GM18508 (cell line): Measurements from ENCODE around the gene ECI2.
"Not testable (repeated sequence)": the region's sequence is repeated elsewhere in the genome, so short reads cannot be mapped to it uniquely, and the experiment has no call there.

Experiments
- ATAC-seq: cut with Tn5 transposase; IDR thresholded peaks from one replicate; pipeline ENCODE4 v1.9.1; 2021; ENCODE audit warnings: moderate number of reproducible peaks; ENCODE audit not compliant: insufficient read depth, unreplicated experiment

ECI2 gene

DNA sequence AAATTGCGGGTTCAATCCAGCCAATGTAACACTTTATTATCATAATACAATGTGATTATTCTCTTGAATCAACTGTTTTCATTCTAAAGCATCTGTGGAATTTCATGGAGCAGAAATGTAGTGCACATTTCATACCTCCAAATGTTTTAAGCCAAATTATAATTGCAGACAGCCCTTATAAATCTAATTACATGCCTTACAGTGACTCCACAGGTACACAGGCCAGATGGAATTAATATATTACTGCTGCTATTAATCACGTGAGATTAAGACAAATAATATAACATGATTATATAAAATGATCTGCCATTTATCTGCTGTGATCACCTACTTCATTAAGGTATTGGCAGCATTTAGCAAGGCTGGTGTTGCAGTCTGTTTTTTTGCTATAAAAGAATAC lies 9.7 kb upstream of the ECI2 start:
- ATAC-seq: no peak

DNA sequence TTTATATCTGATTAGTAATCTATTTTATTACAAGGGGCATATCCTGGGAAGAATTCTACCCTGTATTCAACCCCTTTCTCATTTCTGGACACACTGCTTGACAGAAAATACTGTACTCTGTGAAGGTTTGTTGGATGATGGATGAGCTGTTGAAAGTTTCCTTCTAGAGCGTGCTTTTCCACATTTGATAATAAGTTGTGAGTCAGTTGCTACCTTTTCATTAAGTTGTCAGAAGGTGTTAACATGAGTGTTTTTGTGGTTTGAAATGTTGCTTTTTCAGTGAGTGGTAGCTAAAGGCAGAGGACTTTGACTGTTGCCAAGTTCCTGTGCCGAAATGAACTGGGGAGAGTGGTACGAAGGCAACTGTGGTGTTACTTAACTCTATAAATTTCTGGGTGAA lies 3.9 kb upstream of the ECI2 start:
- ATAC-seq: no peak

DNA sequence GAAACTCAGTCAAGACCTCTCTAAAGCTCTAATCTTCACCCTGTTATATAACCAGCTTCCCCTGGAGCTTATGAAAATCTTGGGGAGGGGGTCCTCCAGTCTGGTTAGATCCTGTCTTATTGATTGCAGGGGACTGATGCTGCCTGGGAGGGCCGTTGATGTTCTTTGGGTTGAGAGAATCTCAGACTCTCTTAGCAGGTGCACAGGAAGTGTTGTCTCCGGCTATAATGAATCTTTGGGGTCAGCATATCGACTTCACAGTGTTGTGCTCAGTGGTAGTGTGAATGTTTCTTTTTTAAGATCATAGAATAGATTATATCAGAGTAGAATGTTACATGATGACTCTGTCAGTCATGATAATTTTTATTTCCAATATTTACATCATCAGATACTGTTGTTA lies 2.8 kb upstream of the ECI2 start:
- no peak for ATAC-seq

DNA sequence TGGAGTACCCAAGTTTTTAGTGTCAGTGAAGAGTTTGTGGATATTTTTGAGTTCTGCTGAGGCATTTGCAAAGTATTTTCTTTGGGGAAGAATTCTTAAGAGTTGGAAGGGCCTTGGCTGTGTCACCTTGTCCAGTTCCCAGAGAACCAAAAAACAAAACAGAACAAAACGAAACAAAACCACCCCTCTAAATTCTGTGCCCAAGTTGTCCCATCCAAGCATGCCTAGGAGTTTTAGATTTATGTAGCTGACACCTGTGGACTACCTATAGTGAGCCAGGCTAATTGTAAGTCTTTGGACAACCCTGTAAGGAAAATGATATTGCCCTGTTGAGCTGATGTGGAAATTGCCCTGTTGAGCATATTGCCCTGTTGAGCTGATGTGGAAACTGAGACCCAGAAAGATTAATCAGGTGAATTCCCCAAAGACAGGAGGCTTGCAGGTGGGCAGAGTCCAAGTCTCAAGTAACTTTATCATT lies 1.0 kb upstream of the ECI2 start:
- ATAC-seq: no peak

GRCh38 chr6:4135665-4136353 lies 434 bp upstream of the ECI2 start:
- no peak for ATAC-seq

GRCh38 chr6:4133941-4134838 lies 1.2 kb downstream of the ECI2 start:
- no peak for ATAC-seq

DNA sequence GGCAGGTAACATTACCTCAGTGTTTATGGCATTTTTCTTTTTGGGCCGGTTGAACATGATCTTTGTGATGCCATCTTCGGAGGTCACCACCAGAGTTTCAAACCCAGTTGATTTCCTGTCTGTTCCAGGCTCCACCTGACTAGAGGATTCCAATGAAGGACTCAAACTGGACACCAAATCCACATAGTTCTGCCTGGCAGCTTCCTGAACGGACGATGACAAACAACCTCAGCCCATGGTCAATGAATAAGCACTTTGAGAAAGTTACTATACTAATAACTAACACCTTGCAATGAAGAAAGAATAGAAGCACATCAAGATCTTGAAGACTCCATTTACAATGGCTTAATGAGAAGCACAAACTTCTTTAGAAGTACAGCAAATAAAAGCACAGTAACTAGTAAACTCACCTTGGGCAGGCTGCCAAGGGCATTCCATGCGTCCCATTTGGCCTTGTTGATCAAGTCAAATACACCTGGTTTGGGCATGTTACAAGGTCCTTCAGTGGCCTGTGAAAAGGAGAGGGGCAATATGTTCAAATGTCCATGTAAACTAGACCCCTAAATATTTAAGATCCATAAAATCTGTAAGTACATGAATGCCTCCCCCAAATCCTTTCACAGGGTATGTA lies 4.9 kb downstream of the ECI2 start:
- ATAC-seq: no peak

DNA sequence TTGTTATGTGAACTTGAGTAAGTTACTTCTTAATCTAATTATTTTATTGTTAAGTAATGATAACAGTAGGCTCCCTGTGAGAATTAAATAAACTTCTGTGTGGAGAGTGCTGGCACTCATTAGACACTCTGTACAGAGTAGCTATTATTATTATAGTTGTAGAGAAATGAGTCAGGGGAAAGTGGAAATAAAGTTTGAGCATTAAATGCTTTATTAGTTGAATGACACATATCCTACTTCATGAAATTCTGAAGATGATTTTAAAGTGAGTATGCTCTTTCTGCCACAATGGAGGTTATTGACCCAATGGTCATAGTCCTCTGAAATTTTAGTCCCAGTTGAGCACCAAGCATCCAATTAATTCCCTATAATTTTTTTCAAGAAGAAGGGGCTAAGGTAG lies 5.9 kb downstream of the ECI2 start:
- ATAC-seq: no peak

- ATAC-seq: no peak
Measured at GRCh38 chr6:4128748-4129147, 6.6 kb downstream of the ECI2 start.

DNA sequence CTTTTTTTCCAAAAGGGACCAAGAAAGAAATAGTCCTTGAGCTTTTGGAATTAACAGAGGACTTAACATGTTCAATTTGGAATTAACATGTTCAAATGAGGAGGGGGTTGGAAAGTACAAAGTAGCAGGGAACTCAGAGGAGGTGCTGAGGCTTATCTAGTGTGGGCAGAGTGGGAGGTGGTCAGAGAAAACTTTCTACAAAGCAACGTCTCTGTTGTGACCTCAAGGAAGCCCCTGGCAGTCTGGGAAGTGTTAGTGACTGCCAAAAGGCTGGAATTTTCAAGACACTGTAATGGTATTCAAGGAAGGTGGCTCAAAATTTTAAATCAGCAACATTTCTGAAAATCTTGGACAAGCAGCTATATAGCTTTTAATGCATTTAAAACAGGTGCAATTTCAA lies 7.3 kb downstream of the ECI2 start:
- ATAC-seq: no peak

DNA sequence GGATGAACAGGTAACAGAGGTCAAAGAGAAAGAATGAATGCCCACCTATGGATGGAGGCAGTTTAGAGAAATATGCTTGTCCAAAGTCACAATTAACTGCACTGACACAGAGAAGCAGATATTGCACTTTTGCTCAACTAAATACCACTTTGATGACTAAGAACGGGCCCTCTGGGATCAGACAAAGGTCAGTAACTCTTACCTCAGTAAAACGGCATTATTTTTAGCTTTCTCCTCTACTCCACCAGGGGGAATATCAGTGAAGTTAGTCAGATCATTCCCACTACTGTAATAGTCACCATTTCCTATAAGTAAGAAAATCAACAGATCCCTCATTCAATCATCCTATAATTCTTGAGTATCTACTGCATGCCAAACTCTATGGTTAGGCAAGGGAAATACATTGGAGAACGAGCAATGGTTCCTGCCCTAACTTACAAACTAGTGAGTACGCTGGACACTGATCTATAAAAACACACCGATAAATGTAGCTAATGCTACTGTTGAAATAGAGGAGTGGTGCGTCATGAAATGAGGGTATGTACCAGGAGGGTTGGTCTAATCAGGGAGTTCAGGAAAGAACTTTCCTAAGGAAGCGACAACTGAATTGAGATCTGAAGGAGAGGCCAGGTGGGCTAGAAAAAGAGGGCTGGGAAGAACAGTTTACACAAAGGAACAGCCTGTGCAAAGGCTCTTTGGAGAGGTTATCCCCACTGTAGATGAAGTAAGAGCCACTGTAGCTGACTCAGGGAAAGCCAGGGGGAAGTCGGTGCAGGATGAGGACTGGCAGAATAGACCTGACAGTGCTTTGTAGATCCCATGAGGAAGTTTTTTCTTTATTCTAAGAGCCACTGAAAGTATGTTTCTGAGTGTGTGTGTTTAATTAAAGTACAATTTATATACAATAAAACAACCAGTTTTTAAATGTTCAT lies 9.2 kb downstream of the ECI2 start:
- ATAC-seq: no peak

- no peak for ATAC-seq
Measured at GRCh38 chr6:4125500-4125899, 9.9 kb downstream of the ECI2 start.

- no peak for ATAC-seq
Measured at GRCh38 chr6:4124351-4124750, 11.0 kb downstream of the ECI2 start.

- no peak for ATAC-seq
Measured at GRCh38 chr6:4115741-4116140, 19.6 kb downstream of the ECI2 start.

DNA sequence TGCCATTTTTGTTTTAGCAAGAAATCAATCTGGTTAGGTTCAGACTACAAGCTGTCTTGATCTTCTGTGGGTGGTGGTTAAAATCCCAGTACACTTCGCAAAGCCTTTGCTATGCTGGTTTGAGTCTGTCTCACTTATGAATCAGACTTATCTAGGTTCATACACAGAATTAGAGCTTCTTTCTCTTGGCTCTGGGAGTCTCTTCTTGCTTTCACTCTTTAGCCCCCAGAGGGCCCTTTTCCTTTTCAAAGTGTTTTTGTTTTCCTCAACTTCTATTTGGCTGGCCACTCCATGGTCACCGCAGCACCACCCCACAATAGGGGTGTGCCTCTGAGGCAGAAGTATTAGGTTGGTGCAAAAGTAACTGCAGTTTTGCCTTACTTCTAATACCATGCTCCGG lies 21.3 kb downstream of the ECI2 start:
- no peak for ATAC-seq

- no peak for ATAC-seq
Measured at GRCh38 chr6:4113649-4114048, 21.7 kb downstream of the ECI2 start.

DNA sequence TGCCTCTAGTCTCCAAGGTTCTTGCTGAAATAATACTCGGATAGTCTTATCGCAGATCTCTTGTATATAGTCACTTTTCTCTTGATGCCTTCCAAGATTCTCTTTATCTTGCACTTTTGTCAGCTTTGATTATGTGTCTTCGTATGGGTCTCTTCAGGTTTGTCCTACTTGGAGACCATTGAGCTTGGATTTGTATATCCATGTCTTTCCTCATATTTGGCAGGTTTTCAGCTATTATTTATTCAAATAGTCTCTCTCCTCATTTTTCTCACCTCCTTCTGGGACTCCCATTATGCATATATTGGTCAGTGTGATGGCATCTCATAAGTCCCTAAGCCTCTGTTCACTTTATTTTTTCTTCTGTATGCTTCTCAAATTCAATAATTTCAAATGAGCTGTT lies 23.0 kb downstream of the ECI2 start:
- no peak for ATAC-seq

- ATAC-seq: not testable (repeated sequence)
Measured at GRCh38 chr6:4109363-4109815, 26.0 kb downstream of the ECI2 start.

- ATAC-seq: no peak
Measured at GRCh38 chr6:4108561-4109093, 26.7 kb downstream of the ECI2 start.

GRCh38 chr6:4107873-4108272 lies 27.5 kb downstream of the ECI2 start:
- no peak for ATAC-seq
